Stimulated activated CD8-positive, alpha-beta memory T cell treated with anti-CD3 and anti-CD28 coated beads, Interleukin-4, amount 100 ng/mL, for 48 hours (primary cell): ENCODE measurements around the gene UQCRQ.

ENCODE experiments used
- DNase-seq: peaks from one replicate; pipeline ENCODE4 v3.0.0-alpha.2; 2020

Gene UQCRQ

GRCh38 chr5:132916086-132916485 lies 49.6 kb downstream of the UQCRQ start:
- DNase-seq: no peak
